Measurements from ENCODE around the gene SF3A1. TPM values are rescaled to one million over a fixed set of nuclear protein-coding genes. Genes with fewer than 3 reads are reported as not detected.

Gene SF3A1
- total RNA-seq, 1 experiment from 2014 or later = 230 TPM

GRCh38 chr22:30373331-30374325 is 16.9 kb upstream of the SF3A1 start:
- H3K9ac ChIP-seq (ENCODE audit: low read length) = no peak overlapping the region
- H3K4me2 ChIP-seq (ENCODE audit: low read length) = no peak overlapping the region
- H3K9me2 ChIP-seq (ENCODE audit: insufficient read depth) = no peaks in the 10 kb centered on the region
- H3K4me1 ChIP-seq (ENCODE audit: control insufficient read depth in 1 of 2, insufficient read depth in 2 of 2, low read length in 2 of 2) = no peaks in the 10 kb centered on the region
- no peak overlapping the region for H3K27ac ChIP-seq (ENCODE audit: low read depth, low read length)
- H3K36me3 ChIP-seq (ENCODE audit: control insufficient read depth in 1 of 2, insufficient read depth in 2 of 2, low read length in 2 of 2) = no peaks in the 10 kb centered on the region
- RAD21 ChIA-PET (ENCODE audit: low non-redundant PET in 1 of 2, low total read pairs in 2 of 2, uncharacterized antibody in 2 of 2, unreplicated experiment in 2 of 2) = no interaction called here
- intact Hi-C loops (cut with micrococcal nuclease) = no loop called here
- TF ChIP-seq CEBPB (IDR thresholded peaks at IDR 0.05; ENCODE audit: low read depth) (no peak), EGR1 (IDR thresholded peaks at IDR 0.05; ENCODE audit: low read depth) (no peak), FOSL1 (IDR thresholded peaks at IDR 0.05; ENCODE audit: low read depth) (no peak), ATF3 (IDR thresholded peaks at IDR 0.05) (no peak), ELF1 (IDR thresholded peaks at IDR 0.05; ENCODE audit: borderline replicate concordance, low read depth) (no peak), SRF (IDR thresholded peaks at IDR 0.05; ENCODE audit: low read depth) (no peak), SP1 (IDR thresholded peaks at IDR 0.05; ENCODE audit: low read depth) (no peak), JUND (IDR thresholded peaks at IDR 0.05) (no peak)
- H3K27me3 ChIP-seq (ENCODE audit: insufficient read depth, low read length) = no peaks in the 10 kb centered on the region
- no peaks in the 10 kb centered on the region for H3K79me2 ChIP-seq (ENCODE audit: insufficient read depth, low read length)
- CTCF ChIA-PET = interaction anchor here (0.9 kb wide), 1 partner anchor 85 kb away, joined by 4 read pairs; no protein-coding TSS in a partner anchor
- no peaks in the 10 kb centered on the region for H3K9me3 ChIP-seq (ENCODE audit: control insufficient read depth in 1 of 2, insufficient read depth in 1 of 2, low read depth in 1 of 2, low read length in 2 of 2)
- no peak for DNase-seq (ENCODE audit: low read depth, low spot score)
- BruUV-seq (replicated peaks) = no TSS peak
- no peaks in the 10 kb centered on the region for H4K20me1 ChIP-seq (ENCODE audit: insufficient read depth)
- no peak overlapping the region for H2AFZ ChIP-seq (ENCODE audit: low read depth, low read length, poor library complexity, severe bottlenecking)
- no peak overlapping the region for H3K4me3 ChIP-seq (replicated peaks in 1 of 2; ENCODE audit: low read depth in 1 of 2, low read length in 2 of 2)
- no peak for ATAC-seq
- POLR2A ChIA-PET = no interaction called here

GRCh38 chr22:30372915-30373314 is 16.2 kb upstream of the SF3A1 start:
- ChIA-PET POLR2A (no interaction called here), RAD21 (ENCODE audit: low non-redundant PET in 1 of 2, low total read pairs in 2 of 2, uncharacterized antibody in 2 of 2, unreplicated experiment in 2 of 2) (no interaction called here), CTCF (no interaction called here)
- no peaks in the 10 kb centered on the region for H3K27me3 ChIP-seq (ENCODE audit: insufficient read depth, low read length)
- DNase-seq (ENCODE audit: low read depth, low spot score) = no peak
- H4K20me1 ChIP-seq (ENCODE audit: insufficient read depth) = no peaks in the 10 kb centered on the region
- no peak for ATAC-seq
- intact Hi-C loops (cut with micrococcal nuclease) = no loop called here
- H3K27ac ChIP-seq (ENCODE audit: low read depth, low read length) = no peak overlapping the region
- H3K36me3 ChIP-seq (ENCODE audit: control insufficient read depth in 1 of 2, insufficient read depth in 2 of 2, low read length in 2 of 2) = no peaks in the 10 kb centered on the region
- H3K4me1 ChIP-seq (ENCODE audit: control insufficient read depth in 1 of 2, insufficient read depth in 2 of 2, low read length in 2 of 2) = no peaks in the 10 kb centered on the region
- no peaks in the 10 kb centered on the region for H3K79me2 ChIP-seq (ENCODE audit: insufficient read depth, low read length)
- H3K9me3 ChIP-seq (ENCODE audit: control insufficient read depth in 1 of 2, insufficient read depth in 1 of 2, low read depth in 1 of 2, low read length in 2 of 2) = no peaks in the 10 kb centered on the region
- no peak overlapping the region for H3K9ac ChIP-seq (ENCODE audit: low read length)
- BruUV-seq (replicated peaks) = no TSS peak
- no peak overlapping the region for H2AFZ ChIP-seq (ENCODE audit: low read depth, low read length, poor library complexity, severe bottlenecking)
- H3K4me3 ChIP-seq (replicated peaks in 1 of 2; ENCODE audit: low read depth in 1 of 2, low read length in 2 of 2) = no peak overlapping the region
- H3K9me2 ChIP-seq (ENCODE audit: insufficient read depth) = no peaks in the 10 kb centered on the region
- H3K4me2 ChIP-seq (ENCODE audit: low read length) = no peak overlapping the region
- TF ChIP-seq RAD21 (IDR thresholded peaks at IDR 0.05; ENCODE audit: low read depth) (no peak), SIN3A (IDR thresholded peaks at IDR 0.05; ENCODE audit: low read depth) (no peak), POLR2AphosphoS5 (IDR thresholded peaks at IDR 0.05; ENCODE audit: low read depth, low read length) (no peak), CBX3 (IDR thresholded peaks at IDR 0.05; ENCODE audit: low read depth) (no peak), EGR1 (IDR thresholded peaks at IDR 0.05; ENCODE audit: low read depth) (no peak), MAX (IDR thresholded peaks at IDR 0.05) (no peak), ZNF274 (IDR thresholded peaks at IDR 0.05; ENCODE audit: low read depth, low read length) (no peak), CTCF (IDR thresholded peaks at IDR 0.05 in 2 of 3, conservative IDR thresholded peaks at IDR 0.05 in 1 of 3; ENCODE audit: borderline replicate concordance in 1 of 3, insufficient read depth in 1 of 3, low read depth in 2 of 3, low read length in 2 of 3) (no peak), EZH2phosphoT487 (IDR thresholded peaks at IDR 0.05; ENCODE audit: borderline replicate concordance) (no peak), EZH2 (IDR thresholded peaks at IDR 0.05) (no peak), JUND (IDR thresholded peaks at IDR 0.05) (no peak), FOSL1 (IDR thresholded peaks at IDR 0.05; ENCODE audit: low read depth) (no peak), SRF (IDR thresholded peaks at IDR 0.05; ENCODE audit: low read depth) (no peak), ELF1 (IDR thresholded peaks at IDR 0.05; ENCODE audit: borderline replicate concordance, low read depth) (no peak), POLR2A (IDR thresholded peaks at IDR 0.05; ENCODE audit: borderline replicate concordance, extremely low read depth, insufficient read depth, insufficient read length) (no peak)
